GM10248 (cell line): ENCODE results near the gene ZBTB4.
"Not testable (repeated sequence)": the region's sequence is repeated elsewhere in the genome, so short reads cannot be mapped to it uniquely, and the experiment has no call there.

Experiments
- CTCF ChIA-PET: fragments of 300-600 bp; sonication (Branson Sonifier 250); formaldehyde crosslinking; extraction: SDS; loops from one replicate; lab custom pipeline; 2021; ENCODE audit warnings: antibody characterized with exemption; lab: Yijun Ruan, JAX
- POLR2A ChIA-PET: fragments of 350-650 bp; sonication (Branson Sonifier 250); formaldehyde crosslinking; extraction: SDS; loops from one replicate; lab custom pipeline; 2020; ENCODE audit warnings: antibody characterized with exemption; lab: Yijun Ruan, JAX
- DNase-seq: peaks from one replicate; pipeline ENCODE4 v3.0.0; 2012; ENCODE audit errors: extremely low spot score
- TF ChIP-seq, protein P1 (sequence below): IDR thresholded peaks from 2 replicates; pipeline ENCODE4 v1.5.1; 2012; ENCODE audit warnings: mild to moderate bottlenecking, low read depth; ENCODE audit errors: extremely low read depth, missing control alignments, control extremely low read depth

ZBTB4 gene

DNA sequence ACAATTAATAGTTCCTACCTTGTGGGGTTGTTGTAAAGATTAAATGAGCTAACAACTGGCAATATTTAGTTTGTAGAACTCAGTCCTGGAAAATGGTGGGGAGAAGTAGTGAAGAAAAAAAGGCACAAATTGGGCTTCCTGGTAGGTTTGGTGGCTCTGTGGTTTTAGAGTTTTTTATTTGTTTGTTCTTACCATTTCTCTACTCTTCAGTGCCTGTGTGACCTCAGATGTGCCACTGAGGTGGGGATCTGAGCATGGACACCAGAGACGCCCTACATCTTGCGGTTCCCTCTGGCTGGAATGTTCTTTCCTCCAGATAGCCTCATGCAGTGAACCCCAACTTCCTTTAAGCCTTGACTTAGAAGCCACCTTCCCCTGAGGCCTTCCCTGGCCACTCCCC is 7.7 kb downstream of the ZBTB4 start:
- POLR2A ChIA-PET, result no interaction called here
- TF ChIP-seq, protein P1, sequence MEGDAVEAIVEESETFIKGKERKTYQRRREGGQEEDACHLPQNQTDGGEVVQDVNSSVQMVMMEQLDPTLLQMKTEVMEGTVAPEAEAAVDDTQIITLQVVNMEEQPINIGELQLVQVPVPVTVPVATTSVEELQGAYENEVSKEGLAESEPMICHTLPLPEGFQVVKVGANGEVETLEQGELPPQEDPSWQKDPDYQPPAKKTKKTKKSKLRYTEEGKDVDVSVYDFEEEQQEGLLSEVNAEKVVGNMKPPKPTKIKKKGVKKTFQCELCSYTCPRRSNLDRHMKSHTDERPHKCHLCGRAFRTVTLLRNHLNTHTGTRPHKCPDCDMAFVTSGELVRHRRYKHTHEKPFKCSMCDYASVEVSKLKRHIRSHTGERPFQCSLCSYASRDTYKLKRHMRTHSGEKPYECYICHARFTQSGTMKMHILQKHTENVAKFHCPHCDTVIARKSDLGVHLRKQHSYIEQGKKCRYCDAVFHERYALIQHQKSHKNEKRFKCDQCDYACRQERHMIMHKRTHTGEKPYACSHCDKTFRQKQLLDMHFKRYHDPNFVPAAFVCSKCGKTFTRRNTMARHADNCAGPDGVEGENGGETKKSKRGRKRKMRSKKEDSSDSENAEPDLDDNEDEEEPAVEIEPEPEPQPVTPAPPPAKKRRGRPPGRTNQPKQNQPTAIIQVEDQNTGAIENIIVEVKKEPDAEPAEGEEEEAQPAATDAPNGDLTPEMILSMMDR, result no peak
- no peak for DNase-seq
- CTCF ChIA-PET, result interaction anchor here (1.8 kb wide), 1 partner anchor 35 kb away, joined by 4 read pairs; no protein-coding TSS in a partner anchor

DNA sequence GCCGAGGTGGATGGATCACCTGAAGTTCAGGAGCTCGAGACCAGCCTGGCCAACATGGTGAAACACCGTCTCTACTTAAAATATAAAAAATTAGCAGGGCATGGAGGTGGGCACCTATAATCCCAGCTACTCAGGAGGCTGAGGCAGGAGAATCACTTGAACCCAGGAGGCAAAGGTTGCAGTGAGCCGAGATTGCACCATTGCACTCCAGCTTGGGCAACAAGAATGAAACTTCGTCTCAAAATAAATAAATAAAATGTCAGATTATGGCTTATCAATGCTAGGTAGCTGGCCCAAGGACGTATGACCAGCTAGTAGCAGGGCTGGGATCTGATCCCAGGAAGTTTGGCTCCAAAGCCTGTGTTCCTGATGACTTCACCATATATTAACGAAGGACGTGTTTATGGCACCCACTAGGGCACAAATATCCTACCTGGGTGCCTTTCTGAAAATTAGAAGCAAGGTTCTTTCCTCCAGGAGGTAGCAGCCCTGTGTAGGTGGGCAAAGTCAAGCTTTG is 8.9 kb downstream of the ZBTB4 start:
- CTCF ChIA-PET, result interaction anchor here (1.0 to 1.8 kb wide), 4 partner anchors 12 to 44 kb away, joined by 3 to 4 read pairs (median 4); no protein-coding TSS in a partner anchor
- DNase-seq, POLR2A ChIA-PET: not testable (repeated sequence)

DNA sequence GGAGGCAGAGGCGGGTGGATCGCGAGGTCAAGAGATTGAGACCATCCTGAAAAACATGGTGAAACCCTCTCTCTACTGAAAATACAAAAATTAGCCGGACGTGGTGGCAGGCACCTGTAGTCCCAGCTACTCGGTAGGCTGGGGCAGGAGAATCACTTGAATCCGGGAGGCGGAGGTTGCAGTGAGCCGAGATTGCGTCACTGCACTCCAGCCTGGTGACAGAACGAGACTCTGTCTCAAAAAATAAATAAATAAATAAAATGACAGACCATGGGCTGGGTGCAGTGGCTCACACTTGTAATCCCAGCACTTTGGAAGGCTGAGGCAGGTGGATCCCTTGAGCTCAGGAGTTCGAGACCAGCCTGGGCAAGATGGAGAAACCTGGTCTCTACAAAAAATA is 9.6 kb downstream of the ZBTB4 start:
- DNase-seq, POLR2A ChIA-PET: not testable (repeated sequence)
- CTCF ChIA-PET, result interaction anchor here (1.0 to 1.5 kb wide), 3 partner anchors 11 to 46 kb away, joined by 3 to 4 read pairs (median 3); no protein-coding TSS in a partner anchor

DNA sequence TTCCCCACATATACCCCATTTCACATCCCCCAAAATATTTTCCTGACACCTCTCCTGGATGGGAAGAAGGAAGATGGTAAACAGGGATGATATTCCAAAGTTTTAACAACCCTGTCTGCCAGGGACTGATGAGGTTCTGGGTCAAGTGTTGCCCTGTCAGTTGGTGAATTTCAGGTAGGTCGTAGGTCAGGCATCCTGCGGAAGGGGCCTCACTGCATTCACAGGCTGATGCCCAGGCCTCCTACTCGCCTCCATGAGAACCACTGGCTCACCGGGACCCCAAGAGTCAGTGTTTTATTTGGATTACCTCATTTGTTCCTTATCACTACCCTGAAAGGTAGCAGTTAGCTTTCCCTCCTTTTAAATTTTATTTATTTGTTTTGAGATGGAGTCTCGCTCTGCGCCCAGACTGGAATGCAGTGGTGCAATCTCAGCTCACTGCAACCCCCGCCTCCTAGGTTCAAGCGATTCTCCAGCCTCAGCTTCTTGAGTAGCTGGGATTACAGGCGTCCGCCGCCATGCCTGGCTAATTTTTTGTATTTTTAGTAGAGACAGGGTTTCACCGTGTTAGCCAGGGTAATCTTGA is 10.5 kb downstream of the ZBTB4 start:
- TF ChIP-seq, protein P1, result no peak
- ChIA-PET POLR2A (no interaction called here), CTCF (interaction anchor here (1.5 kb wide), 2 partner anchors 32 to 47 kb away, joined by 3 to 4 read pairs; no protein-coding TSS in a partner anchor)
- DNase-seq, result no peak

DNA sequence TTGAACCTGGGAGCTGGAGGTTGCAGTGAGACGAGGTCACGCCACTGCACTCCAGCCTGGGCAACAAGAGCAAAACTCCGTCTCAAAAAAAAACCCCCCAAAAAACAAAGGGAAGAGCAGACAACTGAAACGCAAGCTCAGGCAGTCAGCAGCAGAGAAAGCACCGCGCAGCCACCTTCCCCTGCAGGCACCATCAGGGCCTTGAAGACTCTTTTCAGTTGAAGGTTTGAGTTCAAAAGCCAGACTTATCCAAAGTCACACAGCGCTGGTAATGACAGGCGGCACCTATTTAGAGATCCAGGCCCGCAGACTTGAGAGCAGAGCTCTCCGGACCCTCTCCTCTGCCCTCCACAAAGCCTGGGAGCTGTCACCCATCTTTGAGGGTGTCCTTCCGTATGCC is 11.1 kb downstream of the ZBTB4 start:
- DNase-seq, result no peak
- CTCF ChIA-PET, result interaction anchor here (1.5 kb wide), 2 partner anchors 31 to 47 kb away, joined by 3 to 4 read pairs; no protein-coding TSS in a partner anchor
- TF ChIP-seq, protein P1, result no peak
- POLR2A ChIA-PET, result no interaction called here

DNA sequence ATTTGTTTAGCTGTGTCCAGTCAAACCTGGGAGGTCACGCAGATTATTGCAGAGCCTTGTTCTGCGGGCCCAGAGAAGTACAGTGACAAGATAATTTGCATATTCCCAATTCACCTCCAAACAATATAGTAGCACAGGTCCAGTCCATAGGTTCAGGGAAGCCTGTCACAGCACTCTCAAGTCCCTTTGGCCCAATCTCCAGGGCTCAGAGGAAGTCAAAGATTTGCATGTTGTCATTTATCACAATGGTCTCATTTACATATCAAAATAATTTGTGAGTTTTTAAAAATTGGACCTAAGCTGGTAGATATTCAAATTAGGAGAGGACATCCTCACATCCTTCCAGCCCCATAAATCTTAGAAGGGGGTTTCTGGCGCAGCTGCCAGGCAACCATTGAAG is 11.9 kb downstream of the ZBTB4 start:
- ChIA-PET CTCF (interaction anchor here (1.4 to 1.9 kb wide), 3 partner anchors 8 to 30 kb away, joined by 3 to 6 read pairs (median 4); no protein-coding TSS in a partner anchor), POLR2A (interaction anchor here (1.6 kb wide), 1 partner anchor 17 kb away, joined by 5 read pairs; the partner anchor contains the start of gene POLR2A)
- TF ChIP-seq, protein P1, result no peak
- DNase-seq, result no peak

DNA sequence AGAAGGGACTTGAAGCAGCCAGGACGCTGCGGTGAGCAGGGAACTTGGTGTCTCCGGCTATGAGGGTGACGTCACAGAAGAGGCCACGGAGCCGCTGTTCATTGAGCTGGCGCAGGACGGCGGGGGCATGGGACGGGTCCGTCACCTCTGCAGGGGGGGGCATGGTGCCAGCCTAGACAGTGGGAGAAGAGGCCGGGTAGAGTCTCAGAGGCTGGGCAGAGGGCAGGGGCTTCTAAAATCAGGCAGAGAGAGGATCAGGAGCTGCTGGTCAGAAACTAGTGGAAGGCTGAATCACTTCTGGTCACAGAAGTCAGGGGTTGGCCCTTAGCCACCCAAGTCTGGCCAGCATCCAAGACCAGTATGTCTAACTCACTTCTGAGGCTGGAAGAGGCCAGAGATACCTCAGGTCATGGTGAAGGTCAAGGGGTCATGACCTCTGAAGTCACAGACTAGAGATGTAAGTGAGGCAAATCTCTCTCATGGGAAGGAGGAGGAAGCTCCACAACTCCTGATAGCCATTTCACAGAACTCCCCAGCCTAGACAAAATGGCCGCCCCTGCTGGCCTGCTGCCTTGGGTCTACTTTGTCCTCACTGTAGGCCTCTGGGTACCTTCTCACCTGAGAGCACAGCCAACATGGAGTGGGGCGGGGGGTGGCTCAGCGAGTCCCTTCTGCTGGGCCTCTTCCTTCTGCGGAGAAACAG is 12.6 kb downstream of the ZBTB4 start:
- TF ChIP-seq, protein P1, result no peak
- ChIA-PET POLR2A (interaction anchor here (0.5 to 1.6 kb wide), 3 partner anchors 17 to 63 kb away, joined by 3 to 5 read pairs (median 3); partner anchors contain the start of gene POLR2A), CTCF (interaction anchor here (1.3 to 1.9 kb wide), 3 partner anchors 9 to 19 kb away, joined by 3 to 6 read pairs (median 3); no protein-coding TSS in a partner anchor)
- no peak for DNase-seq
